Spinal cord (tissue), 10 donors: ENCODE data around the gene UBASH3A. TPM values are rescaled to one million over a fixed set of nuclear protein-coding genes. Genes with fewer than 3 reads are reported as not detected.

ENCODE experiments used
- DNase-seq, 6 donors: peaks; one replicate each; pipeline versions ENCODE4 v3.0.0 to v3.0.0-alpha.2; 2013 to 2015; ENCODE audit warnings: low spot score in 6 of 6, low read depth in 4 of 6
- H3K27ac ChIP-seq: one replicate; pipeline ENCODE4 v1.5.1; 2013; ENCODE audit warnings: low read depth, low read length, control low read depth
- H3K27me3 ChIP-seq: one replicate; pipeline ENCODE4 v1.6.1; 2013; ENCODE audit warnings: low read length; ENCODE audit not compliant: control insufficient read depth, insufficient read depth
- H3K36me3 ChIP-seq: one replicate; pipeline ENCODE4 v1.6.1; 2013; ENCODE audit warnings: low read length; ENCODE audit not compliant: control insufficient read depth, insufficient read depth
- H3K4me1 ChIP-seq: one replicate; pipeline ENCODE4 v1.6.1; 2013; ENCODE audit warnings: low read length; ENCODE audit not compliant: control insufficient read depth, insufficient read depth
- H3K4me3 ChIP-seq: one replicate; pipeline ENCODE4 v1.5.1; 2013; ENCODE audit warnings: low read depth, low read length, control low read depth
- H3K9me3 ChIP-seq: one replicate; pipeline ENCODE4 v1.6.1; 2013; ENCODE audit warnings: low read length; ENCODE audit not compliant: control insufficient read depth, insufficient read depth
- WGBS: methylation state at CpG from one replicate; pipeline ENCODE4 v1.1.5; 2013; ENCODE audit warnings: missing lambda C conversion rate; ENCODE audit not compliant: insufficient coverage; 5-methylcytosine and 5-hydroxymethylcytosine counted together
- polyA plus RNA-seq, 2 donors: library from polyadenylated mRNA; unstranded; fragments of 120-200 nt; gene quantifications; one replicate each; pipeline ENCODE4 v1.2.1, GENCODE V29; 2013; ENCODE audit not compliant: insufficient read length in 2 of 2
- total RNA-seq, 2 donors: library from RNA; depleted of rRNA in 1 of 2; stranded (reverse); fragments of 120-200 nt in 1 of 2; fragments of >200 nt in 1 of 2; gene quantifications; one replicate each; pipeline versions ENCODE4 v1.2.3 to v1.2.4, GENCODE V29; 2013 to 2014
- donor health status: healthy.

The UBASH3A gene
- total and polyA plus RNA-seq, 4 donors: 0.06 TPM; not detected in 3

DNA sequence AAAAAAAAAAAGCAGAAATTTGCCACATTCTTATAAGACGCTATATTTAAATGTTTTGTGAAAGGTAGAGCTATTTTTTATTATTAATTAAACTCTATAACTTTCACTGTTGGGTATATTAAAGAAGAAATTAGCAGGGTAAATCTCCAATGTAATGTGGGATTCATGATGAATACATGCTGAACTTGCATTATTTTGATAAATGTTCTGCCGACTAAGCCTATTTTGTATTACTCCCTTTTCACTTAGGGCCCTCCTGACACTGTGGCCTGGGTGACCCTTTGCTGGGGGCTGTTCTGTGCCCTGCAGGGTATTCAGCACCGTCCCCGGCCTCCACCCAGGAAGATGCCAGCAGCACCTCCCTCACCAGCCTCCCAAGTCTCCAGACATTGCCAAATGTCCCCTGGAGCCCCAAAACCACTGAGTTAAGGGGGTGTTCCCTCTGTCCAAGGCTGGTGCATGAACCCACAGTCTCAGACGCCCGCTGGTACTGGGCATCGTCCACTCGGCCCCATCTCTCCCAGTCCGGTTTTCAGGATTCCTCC, 69.9 kb downstream of the UBASH3A start:
- Histone ChIP-seq H3K4me3 (no peak overlapping the region), H3K27ac (no peak overlapping the region), H3K27me3 (no peaks in the 10 kb centered on the region), H3K36me3 (peaks cover 10% of the 10 kb centered on the region), H3K9me3 (no peaks in the 10 kb centered on the region), H3K4me1 (peaks cover 4% of the 10 kb centered on the region)
- no peak for DNase-seq
- 92% methylated on average over 7 of the region's 9 CpGs for WGBS

DNA sequence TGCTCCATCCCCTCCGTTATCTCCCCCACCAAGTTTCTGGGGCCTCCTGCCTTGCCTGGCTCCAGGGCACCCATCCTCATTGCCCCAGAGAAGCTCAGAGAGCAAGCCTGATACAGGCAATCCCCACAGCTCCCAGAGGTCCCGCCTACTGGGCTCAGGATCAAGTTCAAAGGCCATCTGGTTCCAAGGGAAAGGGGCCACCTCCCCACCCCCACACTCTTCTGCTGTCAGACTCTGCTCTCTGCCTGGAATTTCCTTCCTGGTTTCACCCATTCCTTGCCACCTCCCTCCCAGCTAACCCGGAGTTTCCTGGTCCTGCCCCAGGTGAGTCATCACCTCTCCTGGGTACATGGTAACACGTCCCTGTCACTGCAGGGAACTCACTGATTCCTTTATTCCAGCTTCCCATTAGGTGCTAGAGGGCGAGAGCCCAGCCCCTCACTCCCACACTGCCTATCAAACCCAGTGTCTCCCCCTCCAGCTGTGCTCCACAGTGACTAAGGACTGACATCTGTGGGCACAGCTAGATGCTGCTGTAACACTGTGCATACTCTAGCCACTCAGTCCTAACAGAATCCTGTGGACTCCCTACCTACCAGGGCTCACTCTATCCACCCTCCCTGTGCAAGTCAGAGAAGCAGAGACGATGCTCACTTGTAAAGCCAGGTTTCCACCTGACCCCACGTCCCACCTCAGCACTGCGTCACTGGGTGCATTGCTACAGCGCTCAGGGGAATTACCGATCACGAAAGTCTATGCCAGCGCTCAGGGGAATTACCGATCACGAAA, 70.5 kb downstream of the UBASH3A start:
- 67% methylated on average over 5 of the region's 14 CpGs for WGBS
- H3K4me1 ChIP-seq: no peaks in the 10 kb centered on the region
- DNase-seq: no peak
- no peaks in the 10 kb centered on the region for H3K9me3 ChIP-seq
- no peak overlapping the region for H3K4me3 ChIP-seq
- H3K36me3 ChIP-seq: peaks cover 10% of the 10 kb centered on the region
- no peak overlapping the region for H3K27ac ChIP-seq
- no peaks in the 10 kb centered on the region for H3K27me3 ChIP-seq

DNA sequence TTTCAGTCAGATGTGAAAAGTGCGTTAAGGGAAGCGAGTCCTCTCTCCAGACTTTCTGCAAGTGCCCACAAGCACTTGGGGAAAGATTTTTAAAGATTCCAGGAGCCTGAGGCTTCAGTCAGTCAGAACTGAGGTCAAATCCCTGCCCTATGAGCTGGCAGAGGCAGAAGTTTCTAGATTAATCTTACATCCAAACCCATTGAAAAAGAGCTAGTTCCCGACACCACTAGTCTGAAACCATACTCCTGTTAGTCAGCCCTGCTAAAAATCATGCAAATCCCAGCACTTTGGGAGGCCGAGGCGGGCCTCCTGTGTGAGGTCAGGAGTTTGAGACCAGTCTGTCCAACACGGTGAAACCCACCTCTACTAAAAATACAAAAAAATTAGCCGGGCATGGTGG, 71.3 kb downstream of the UBASH3A start:
- 93% methylated on average over 3 of the region's 7 CpGs for WGBS
- no peaks in the 10 kb centered on the region for H3K4me1 ChIP-seq
- DNase-seq: no peak
- no peak overlapping the region for H3K4me3 ChIP-seq
- peaks cover 10% of the 10 kb centered on the region for H3K36me3 ChIP-seq
- no peaks in the 10 kb centered on the region for H3K9me3 ChIP-seq
- no peaks in the 10 kb centered on the region for H3K27me3 ChIP-seq
- H3K27ac ChIP-seq: no peak overlapping the region

DNA sequence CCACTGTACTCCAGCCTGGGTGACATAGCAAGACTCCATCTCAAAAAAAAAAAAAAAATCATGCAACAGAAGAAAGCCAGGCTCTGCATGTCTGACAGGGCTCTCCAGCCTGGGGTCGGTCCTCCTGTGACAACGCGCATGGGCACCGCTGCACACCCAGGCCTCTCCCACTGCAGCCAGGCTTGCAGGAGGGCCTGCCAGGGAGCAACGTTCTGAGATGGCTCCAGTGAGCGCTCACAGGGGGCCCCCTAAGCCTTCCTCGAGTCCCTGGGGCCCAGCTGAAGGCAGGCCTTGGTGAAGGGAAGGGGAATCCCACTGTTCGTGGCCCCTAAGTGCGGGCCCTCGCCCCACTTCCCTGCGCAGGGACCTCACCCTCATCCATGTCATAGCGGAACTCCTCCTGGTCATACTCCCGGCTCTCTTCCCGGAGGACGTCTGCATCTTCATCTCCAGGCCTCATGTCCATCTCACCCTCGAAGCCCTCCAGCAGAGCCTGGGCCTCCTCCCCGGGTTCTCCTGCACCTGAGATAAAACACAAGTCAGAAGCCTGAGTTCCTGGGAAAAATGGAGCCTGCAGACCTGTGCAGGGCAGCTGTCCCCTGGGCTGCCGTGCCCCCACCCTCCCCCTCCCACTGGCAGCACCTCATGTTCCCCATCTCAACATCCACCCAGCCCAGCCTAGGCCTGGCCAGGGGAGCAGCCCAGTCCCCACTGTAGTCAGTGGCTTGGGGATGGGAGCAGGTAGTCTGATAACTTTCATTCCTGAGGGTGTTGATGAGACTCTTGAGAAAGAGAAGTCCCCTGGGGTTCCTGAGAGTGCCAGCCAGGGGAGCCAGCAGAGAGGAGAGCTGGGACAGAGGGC, 72.1 kb downstream of the UBASH3A start:
- 95% methylated on average over 18 of the region's 18 CpGs for WGBS
- no peak for DNase-seq
- H3K27ac ChIP-seq: no peak overlapping the region
- no peaks in the 10 kb centered on the region for H3K9me3 ChIP-seq
- no peaks in the 10 kb centered on the region for H3K4me1 ChIP-seq
- no peaks in the 10 kb centered on the region for H3K27me3 ChIP-seq
- H3K36me3 ChIP-seq: peaks cover 10% of the 10 kb centered on the region
- no peak overlapping the region for H3K4me3 ChIP-seq

DNA sequence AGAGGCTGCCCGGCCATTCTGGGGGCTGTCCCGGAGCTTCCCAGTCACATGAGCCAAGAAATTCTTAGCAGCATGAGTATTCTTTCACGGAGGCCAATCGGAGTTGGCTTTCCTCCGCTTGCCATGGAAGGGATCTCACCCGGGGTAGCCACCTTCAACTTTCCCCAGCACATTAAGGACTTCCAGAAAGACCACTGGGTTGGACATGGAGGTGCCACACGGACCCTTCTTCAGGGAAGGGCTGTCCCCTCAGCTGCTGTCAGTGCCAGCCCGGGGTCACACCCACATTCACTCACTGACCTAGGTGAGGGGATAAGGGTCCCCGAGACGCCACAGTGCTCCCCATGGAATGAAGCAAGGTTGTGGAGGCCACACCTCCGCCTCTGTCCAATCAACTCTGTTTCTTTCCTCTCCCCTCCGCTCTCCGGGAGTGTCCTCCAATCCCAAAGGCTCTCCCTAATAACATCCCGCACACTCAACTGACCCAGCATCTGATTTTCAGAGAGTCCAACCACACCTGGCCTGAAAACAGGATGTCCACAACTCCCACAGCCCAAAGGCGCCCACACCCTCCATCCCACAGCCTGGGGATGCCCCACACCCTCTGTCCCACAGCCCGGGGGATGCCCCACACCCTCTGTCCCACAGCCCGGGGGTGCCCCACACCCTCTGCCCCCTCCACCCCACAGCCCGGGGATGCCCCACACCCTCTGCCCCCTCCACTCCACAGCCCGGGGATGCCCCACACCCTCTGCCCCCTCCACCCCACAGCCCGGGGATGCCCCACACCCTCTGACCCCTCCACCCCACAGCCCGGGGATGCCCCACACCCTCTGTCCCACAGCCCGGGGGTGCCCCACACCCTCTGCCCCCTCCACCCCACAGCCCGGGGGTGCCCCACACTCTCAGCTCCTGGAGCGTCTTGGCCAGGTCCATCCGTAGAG, 73.0 kb downstream of the UBASH3A start:
- no peaks in the 10 kb centered on the region for H3K27me3 ChIP-seq
- WGBS: 88% methylated on average over 18 of the region's 25 CpGs

DNA sequence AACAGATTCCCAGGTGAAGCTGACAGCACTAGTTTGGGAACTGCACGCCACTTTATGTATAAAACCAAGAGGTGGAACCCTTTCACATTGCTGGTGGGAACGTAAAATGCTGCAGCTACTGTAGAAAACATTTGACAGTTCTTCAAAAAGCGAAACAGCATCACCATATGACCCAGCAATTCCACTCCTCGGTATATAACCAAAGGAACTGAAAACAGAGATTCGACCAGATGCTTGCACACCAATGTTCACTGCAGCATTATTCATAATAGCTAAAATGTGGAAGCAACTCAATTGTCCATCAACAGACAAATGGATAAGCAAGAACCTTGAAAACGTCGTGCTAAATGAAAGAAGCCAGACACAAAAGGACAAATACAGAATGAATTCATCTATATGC, 74.8 kb downstream of the UBASH3A start:
- no peak for DNase-seq
- Histone ChIP-seq H3K27me3 (no peaks in the 10 kb centered on the region), H3K4me1 (no peaks in the 10 kb centered on the region), H3K4me3 (no peak overlapping the region), H3K9me3 (no peaks in the 10 kb centered on the region), H3K27ac (no peak overlapping the region), H3K36me3 (peaks cover 7% of the 10 kb centered on the region)
- WGBS: 77% methylated on average over 5 of the region's 7 CpGs

More for the DNA sequence above, 73.0 kb downstream of the UBASH3A start:
- peaks cover 10% of the 10 kb centered on the region for H3K36me3 ChIP-seq
- H3K4me3 ChIP-seq: no peak overlapping the region
- no peak overlapping the region for H3K27ac ChIP-seq
- H3K9me3 ChIP-seq: no peaks in the 10 kb centered on the region
- H3K4me1 ChIP-seq: no peaks in the 10 kb centered on the region
- no peak for DNase-seq

DNA sequence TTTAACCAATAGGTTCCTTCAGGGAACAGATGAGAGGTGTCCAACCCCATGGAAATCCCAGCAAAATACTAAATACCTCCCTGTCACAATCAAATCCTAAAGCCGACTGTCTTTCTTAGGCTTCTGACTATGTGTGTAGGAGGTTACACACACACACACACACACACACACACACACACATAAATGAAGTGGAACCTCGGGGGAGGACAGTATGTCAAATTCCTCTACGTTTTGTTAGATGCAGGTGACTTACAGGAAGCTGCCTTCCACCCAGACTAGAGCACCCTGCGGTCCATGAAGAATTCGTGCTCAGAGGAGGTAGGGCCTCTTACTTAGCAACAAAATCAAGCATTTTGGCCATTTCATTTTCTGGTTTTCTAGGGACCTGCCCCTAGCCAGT, 75.9 kb downstream of the UBASH3A start:
- H3K27ac ChIP-seq: no peak overlapping the region
- DNase-seq: no peak
- H3K36me3 ChIP-seq: peaks cover 5% of the 10 kb centered on the region
- H3K27me3 ChIP-seq: no peaks in the 10 kb centered on the region
- H3K9me3 ChIP-seq: no peaks in the 10 kb centered on the region
- WGBS: 92% methylated on average over 2 of the region's 5 CpGs
- H3K4me3 ChIP-seq: no peak overlapping the region
- H3K4me1 ChIP-seq: no peaks in the 10 kb centered on the region

DNA sequence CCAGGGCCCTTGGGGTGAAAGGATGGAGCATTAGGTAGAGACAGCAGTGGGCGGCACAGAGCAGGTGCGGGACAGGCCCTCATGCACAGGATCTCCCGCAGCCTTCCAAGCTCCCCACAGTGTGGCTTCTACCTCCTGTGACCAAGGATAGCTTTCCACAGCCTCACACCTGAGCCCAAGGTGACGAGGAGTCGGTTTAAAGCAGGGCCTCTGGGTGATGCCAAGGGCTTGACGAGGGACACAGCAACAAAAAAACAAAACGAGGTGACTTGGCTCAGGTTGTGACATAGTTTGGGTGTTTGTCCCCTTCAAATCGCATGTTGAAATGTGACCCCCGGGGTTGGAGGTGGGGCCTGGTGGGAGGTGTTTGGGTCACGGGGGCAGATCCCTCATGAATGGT, 77.0 kb downstream of the UBASH3A start:
- Histone ChIP-seq H3K9me3 (no peaks in the 10 kb centered on the region), H3K36me3 (peaks cover 1% of the 10 kb centered on the region), H3K4me1 (peaks cover 4% of the 10 kb centered on the region), H3K27ac (no peak overlapping the region), H3K4me3 (no peak overlapping the region), H3K27me3 (no peaks in the 10 kb centered on the region)
- WGBS: 91% methylated on average over 8 of the region's 10 CpGs
- no peak for DNase-seq

DNA sequence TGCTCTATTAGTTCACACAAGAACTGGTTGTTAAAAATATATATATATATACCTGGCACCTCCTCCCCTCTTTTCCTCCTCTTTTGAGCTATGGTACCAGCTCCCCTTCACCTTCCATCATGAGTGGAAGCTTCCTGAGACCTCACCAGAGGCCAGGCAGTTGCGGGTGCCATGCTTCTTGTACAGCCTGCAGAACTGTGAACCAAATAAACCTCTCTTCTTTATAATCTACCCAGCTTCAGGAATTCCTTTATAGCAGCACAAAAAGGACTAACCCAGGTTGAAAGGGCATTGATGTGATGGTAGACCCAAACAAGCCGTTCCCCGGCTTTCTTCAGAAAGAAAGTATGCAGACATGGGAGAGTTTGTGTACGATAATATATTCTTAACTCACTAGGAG, 77.5 kb downstream of the UBASH3A start:
- H3K27me3 ChIP-seq: no peaks in the 10 kb centered on the region
- 100% methylated on average over 1 of the region's 4 CpGs for WGBS
- H3K4me3 ChIP-seq: no peak overlapping the region
- no peaks in the 10 kb centered on the region for H3K36me3 ChIP-seq
- H3K27ac ChIP-seq: no peak overlapping the region
- H3K4me1 ChIP-seq: peaks cover 4% of the 10 kb centered on the region
- DNase-seq: no peak
- no peaks in the 10 kb centered on the region for H3K9me3 ChIP-seq
